ENCODE data around the gene MTRF1. TPM values are rescaled to one million over a fixed set of nuclear protein-coding genes. Genes with fewer than 3 reads are reported as not detected.

MTRF1 gene
- total RNA-seq, 1 experiment from 2014 or later = 10.7 TPM

Other genes with a start within 250 kb of the MTRF1 start
- gene ELF1, start 244.3 kb downstream of the MTRF1 start, total RNA-seq (2014; rRNA removed; shearing (Covaris generic)) = 8.7 and 11.3 TPM in 2 replicates
- gene WBP4, start 202.1 kb downstream of the MTRF1 start, total RNA-seq (2014; rRNA removed; shearing (Covaris generic)) = 10.0 and 10.5 TPM in 2 replicates
- 4.5 and 5.8 TPM in 2 replicates for gene KBTBD6, start 130.8 kb downstream of the MTRF1 start, total RNA-seq (2014; rRNA removed; shearing (Covaris generic))
- gene KBTBD7, start 69.0 kb downstream of the MTRF1 start, total RNA-seq (2014; rRNA removed; shearing (Covaris generic)) = 1.8 and 1.9 TPM in 2 replicates
- 14.0 and 21.3 TPM in 2 replicates for gene NAA16, start 47.7 kb upstream of the MTRF1 start, total RNA-seq (2014; rRNA removed; shearing (Covaris generic))
- gene RGCC, start 194.0 kb upstream of the MTRF1 start, total RNA-seq (2014; rRNA removed; shearing (Covaris generic)) = 7.8 and 10.6 TPM in 2 replicates

All from Daoy (cell line).